HG02938 (cell line): Measurements from ENCODE around the gene CDH13.

Experiments used
- ATAC-seq: cut with Tn5 transposase; IDR thresholded peaks from one replicate; pipeline ENCODE4 v1.9.1; 2021; ENCODE audit warnings: mild to moderate bottlenecking, moderate library complexity; ENCODE audit not compliant: unreplicated experiment

The CDH13 gene

GRCh38 chr16:82833378-82833993, 206.7 kb downstream of the CDH13 start:
- no peak for ATAC-seq

GRCh38 chr16:82834151-82834815, 207.5 kb downstream of the CDH13 start:
- no peak for ATAC-seq

DNA sequence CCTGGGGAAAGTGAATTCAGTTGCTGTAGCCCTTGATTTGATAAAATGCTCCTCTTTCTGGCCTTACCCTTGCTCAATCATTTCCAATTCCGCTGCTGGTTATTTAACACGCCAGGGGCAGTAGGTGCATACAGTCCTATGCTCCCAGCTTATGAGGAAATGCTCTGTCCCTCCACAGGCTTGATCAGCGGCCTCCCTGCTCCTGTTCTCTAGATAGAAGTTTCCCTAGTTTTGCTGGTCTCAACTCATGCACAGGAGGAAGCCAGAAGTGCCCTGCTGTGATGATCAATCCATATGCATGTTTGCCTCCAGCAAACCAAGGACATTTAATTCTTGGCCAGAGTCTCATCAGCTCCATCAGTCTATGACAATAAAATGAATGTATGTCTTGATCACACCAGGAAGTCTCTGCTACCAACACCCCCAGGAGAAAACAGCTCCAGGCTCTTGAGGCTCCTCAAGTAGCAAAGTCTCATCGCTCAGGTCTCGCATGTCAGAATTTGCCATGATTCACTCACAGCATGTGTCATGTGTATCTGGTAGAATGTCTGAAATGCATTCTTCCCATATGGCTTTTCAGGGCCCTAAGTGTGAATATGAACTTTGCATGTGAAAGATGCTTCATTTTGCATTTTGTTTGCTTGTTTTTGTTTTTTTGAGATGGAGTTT, 208.9 kb downstream of the CDH13 start:
- ATAC-seq: no peak

- ATAC-seq: no peak
Measured at GRCh38 chr16:82841108-82841507, 214.3 kb downstream of the CDH13 start.

- no peak for ATAC-seq
Measured at GRCh38 chr16:82843606-82844271, 217.0 kb downstream of the CDH13 start.

- ATAC-seq: no peak
Measured at GRCh38 chr16:82845116-82845515, 218.3 kb downstream of the CDH13 start.

DNA sequence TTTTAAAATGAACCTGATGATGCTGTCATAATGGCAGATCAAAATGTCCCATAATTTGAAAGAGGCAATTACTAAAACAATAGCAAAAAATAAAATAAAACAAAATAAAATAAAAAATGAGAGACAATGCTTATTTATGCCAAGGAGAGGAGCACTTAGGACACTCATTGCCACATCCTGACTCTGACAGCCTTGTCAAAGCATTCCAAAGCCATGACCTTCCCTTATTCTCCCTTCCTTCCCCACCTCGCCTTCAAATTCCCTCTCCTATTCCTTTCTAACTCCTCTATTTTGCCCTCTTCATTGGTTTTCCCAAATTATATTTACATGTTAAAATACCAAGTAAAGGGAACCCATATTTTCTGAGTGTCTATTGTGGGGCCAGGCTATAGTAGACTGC, 220.0 kb downstream of the CDH13 start:
- no peak for ATAC-seq

DNA sequence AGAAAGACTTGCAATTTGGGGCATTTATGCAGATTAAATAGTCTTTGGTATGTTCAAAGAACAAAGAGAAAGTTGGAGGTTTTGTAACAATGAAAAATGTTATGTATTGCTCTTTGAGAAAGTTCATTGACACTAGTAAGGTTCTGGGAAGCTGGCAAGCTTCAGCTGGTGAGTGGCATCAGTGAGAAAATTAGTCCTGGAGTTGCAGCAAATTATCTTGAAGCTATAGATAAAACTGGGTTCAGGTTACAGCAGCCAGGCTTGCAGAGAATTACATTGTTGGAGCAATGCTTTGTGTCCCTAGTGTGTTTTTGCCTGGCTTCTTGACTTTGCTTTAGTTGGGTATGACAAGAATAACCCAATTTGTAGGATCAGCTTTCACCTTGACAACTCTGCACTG, 221.2 kb downstream of the CDH13 start:
- ATAC-seq: no peak

GRCh38 chr16:82852388-82853008, 225.7 kb downstream of the CDH13 start:
- no peak for ATAC-seq

DNA sequence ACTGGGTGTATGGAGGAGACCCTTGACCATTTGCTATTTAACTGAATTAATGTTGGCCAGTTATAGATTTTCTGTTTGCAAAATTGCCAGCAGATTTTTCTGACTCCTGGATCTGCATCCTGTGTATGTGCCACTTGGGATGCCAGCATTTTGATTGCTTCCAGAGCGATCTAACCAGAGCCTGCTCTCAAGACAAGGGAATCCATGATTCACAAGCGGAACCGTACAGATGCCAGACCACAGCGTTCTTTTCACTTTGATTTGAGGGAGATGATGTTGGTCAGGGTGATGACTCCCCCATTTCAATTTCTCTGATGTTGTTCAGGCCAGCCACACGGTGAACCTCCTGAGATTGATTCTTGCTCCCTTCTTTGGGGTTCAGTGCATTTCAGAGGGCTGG, 228.7 kb downstream of the CDH13 start:
- no peak for ATAC-seq

GRCh38 chr16:82857693-82858365, 231.1 kb downstream of the CDH13 start:
- ATAC-seq: no peak

- ATAC-seq: no peak
Measured at GRCh38 chr16:82859662-82860061, 232.9 kb downstream of the CDH13 start.

GRCh38 chr16:82860071-82860470, 233.3 kb downstream of the CDH13 start:
- ATAC-seq: no peak

- no peak for ATAC-seq
Measured at GRCh38 chr16:82862057-82862456, 235.3 kb downstream of the CDH13 start.

DNA sequence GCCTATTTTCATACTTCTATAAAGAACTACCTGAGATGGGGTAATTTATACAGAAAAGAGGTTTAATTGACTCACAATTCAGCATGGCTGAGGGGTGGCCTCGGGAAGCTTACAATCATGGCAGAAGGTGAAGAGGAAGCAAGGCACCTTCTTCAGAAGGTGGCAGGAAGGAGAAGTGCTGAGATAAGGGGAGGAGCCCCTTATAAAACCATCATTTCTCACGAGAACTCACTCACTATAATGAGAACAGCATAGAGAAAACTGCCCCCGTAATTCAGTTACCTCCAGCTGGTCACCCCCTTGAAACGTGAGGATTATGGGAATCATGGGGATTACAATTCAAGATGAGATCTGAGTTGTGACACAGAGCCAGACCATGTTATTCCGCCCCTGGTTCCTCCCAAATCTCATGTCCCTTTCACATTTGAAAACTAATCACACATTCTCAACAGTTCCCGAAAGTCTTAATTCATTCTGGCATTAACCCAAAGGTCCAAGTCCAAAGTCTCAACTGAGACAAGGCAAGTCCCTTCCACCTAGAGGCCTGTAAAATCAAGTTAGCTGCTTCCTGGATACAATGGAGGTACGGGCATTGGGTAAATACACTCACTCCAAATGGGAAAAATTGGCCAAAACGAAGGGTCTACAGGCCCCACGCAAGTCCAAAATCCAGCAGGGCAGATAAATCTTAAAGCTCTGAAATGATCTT, 237.7 kb downstream of the CDH13 start:
- no peak for ATAC-seq

DNA sequence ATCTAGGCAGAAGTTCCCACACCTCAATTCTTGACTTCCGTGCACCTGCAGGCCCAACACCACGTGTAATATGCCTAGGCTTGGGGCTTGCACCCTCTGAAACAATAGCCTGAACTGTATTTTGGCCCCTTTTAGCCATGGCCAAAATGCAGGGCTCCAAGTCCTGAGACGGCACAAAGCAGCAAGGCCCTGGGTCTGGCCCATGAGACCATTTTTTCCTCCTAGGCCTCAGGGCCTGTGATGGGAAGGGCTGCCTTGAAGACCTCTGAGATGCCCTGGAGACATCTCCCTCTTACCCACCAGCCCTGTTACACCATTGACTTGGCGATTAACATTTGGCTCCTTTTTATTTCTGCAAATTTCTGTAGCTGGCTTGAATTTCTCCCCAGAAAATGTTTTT, 238.6 kb downstream of the CDH13 start:
- no peak for ATAC-seq

DNA sequence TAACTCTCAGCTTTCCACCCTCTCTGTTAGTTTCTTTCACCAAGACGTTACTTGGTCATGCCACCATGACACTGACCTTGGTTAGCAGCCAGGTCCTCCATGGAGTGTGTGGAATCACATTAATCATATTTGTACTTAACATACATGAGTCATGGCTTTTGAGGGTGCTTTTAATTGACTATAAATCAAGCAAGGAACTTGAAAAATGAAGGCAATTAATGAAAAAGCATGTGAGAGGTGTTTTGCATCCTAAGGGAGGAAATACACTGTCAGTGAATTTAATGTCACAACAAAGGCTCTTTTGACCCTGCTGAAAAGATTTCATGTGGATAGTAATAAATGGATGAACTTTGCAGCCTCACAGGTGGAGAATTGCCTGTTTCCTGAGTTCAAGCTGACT, 240.7 kb downstream of the CDH13 start:
- no peak for ATAC-seq

DNA sequence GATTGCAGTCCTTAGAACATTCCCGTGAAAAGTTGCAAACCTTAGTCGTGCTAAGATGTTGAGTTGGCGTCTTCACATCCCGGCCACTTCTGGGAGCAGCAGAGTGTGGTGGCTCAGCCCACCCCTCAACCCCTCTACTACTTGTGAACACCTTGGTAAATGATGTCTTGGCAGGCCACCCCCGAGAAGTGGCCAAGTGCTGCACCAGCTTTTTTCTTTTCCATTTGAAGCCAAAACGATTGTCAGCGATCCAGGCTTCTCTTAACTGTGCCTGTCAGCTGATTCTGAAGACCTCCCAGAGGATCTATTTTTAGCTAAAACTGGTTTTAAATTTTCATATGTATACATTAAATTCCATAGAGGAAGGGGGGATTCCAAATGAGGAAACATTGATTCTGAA, 247.5 kb downstream of the CDH13 start:
- no peak for ATAC-seq

DNA sequence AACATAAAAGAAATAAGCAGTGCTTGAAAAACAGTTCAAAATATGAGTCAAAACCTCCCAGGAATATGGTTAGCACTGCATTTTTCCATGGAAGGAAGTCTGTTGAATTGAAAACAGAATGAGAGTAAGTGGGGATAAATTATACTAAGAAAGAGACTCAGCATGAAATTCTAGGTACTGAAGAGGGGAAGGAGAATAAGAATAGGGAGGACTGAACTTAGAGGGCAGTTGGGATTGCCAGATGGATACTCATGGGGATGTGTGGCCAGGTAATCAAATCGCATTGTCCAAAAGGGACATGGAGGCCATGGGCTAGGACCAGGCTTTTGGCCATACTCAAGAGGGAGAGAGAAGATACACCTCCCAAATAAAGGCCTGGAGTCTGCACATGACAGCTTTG, 247.9 kb downstream of the CDH13 start:
- ATAC-seq: no peak

- no peak for ATAC-seq
Measured at GRCh38 chr16:82876951-82877350, 250.2 kb downstream of the CDH13 start.
